ENCODE data around the gene TIMM13. TPM values are rescaled to one million over a fixed set of nuclear protein-coding genes. Genes with fewer than 3 reads are reported as not detected.

Gene TIMM13
- total RNA-seq (10 to 100 TPM; 54.2 to 94.2 (median 64.9) TPM), polyA plus RNA-seq (100 to 1,000 TPM in 1 of 2 donors, 10 to 100 TPM in 1; 79.6 to 116 TPM)
- long read RNA-seq, donor 1, transcript TIMM13-201 (3 exons, 1,973 nt), result major isoform, 87 of 97 reads
- long read RNA-seq, donor 1, partial matches to known transcripts, result 8 of 97 reads
- long read RNA-seq, donor 1, other reads (novel, unspliced or antisense), result 2 of 97 reads
- long read RNA-seq, donor 2, transcript TIMM13-201 (3 exons, 1,973 nt), result major isoform, 104 of 114 reads
- long read RNA-seq, donor 2, partial matches to known transcripts, result 10 of 114 reads
- long read RNA-seq, donor 2, other reads (novel, unspliced or antisense), result 0 of 114 reads
- long read RNA-seq, donor 3, transcript TIMM13-201 (3 exons, 1,973 nt), result major isoform, 63 of 67 reads
- long read RNA-seq, donor 3, partial matches to known transcripts, result 3 of 67 reads
- long read RNA-seq, donor 3, other reads (novel, unspliced or antisense), result 1 of 67 reads

DNA sequence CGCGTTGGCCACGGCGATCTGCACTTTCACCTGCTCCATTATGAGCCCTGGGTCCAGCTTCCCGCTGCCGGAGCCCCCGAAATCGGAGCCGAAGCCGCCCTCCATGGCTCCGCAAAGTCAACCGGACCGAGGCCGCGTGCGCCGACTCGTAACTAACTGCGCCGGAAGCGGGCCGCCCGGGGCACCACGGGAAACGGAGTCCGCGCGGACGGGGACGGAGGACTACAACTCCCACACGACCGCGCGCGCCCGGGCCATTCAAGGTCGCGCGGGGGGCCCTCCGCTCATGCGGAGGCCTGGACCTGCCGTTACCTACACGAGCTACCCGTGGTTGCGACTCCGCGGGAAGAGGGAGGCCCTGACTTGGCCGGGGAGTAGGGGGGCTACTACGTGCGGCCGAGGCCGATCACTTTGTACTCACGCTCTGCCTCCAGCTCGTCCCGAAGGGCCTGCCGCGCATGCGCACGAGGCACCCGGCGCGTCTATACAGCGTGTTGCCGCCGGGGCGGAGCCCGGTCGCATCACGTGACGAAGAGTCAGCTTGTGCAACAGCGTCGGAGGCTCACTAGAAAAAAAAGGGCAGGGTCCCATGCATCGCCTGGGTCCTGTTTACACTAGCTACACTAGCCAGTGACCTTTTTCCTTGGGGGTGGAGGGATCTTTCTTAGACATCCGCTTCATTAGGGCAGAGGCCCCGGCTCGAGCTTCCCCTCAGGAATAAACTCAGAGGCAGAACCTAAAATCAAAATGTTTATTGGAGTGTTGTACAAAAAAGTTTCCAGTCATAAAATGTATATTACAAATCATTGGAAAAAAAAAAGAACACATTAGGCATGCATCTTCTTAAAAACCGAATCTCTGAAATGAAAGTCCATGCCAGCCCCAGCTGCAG is at the start of gene TIMM13:
Gene TIMM13 (minus strand): TSS at position 158 of the 892 bp plus-strand sequence. CDS start 53 bp downstream, at position 105.
- intact Hi-C loops (cut with DNase I), result no loop called here
- WGBS, 2 donors, result 0 to 1% methylated on average over 76 to 77 of the region's 77 CpGs
- peak; percentile 96 to 97 for DNase-seq
- TF ChIP-seq CTCF (IDR thresholded peaks at IDR 0.05), result no peak
- H3K27ac ChIP-seq, result peak within 1 kb of the TSS; percentile 90 to 100 (median 98)
- H3K4me1 ChIP-seq, result peaks cover 13 to 51% (median 35%) of the 10 kb centered on the region in 9 donors
- peaks cover 0 to 43% (median 11%) of the 10 kb centered on the region in 9 donors for H3K36me3 ChIP-seq
- no peaks in the 10 kb centered on the region for H3K27me3 ChIP-seq
- ATAC-seq, result peak; percentile 91 to 97 (median 95)
- peak within 1 kb of the TSS; percentile 71 to 99 (median 84) for H3K4me3 ChIP-seq
- no peaks in the 10 kb centered on the region for H3K9me3 ChIP-seq

DNA sequence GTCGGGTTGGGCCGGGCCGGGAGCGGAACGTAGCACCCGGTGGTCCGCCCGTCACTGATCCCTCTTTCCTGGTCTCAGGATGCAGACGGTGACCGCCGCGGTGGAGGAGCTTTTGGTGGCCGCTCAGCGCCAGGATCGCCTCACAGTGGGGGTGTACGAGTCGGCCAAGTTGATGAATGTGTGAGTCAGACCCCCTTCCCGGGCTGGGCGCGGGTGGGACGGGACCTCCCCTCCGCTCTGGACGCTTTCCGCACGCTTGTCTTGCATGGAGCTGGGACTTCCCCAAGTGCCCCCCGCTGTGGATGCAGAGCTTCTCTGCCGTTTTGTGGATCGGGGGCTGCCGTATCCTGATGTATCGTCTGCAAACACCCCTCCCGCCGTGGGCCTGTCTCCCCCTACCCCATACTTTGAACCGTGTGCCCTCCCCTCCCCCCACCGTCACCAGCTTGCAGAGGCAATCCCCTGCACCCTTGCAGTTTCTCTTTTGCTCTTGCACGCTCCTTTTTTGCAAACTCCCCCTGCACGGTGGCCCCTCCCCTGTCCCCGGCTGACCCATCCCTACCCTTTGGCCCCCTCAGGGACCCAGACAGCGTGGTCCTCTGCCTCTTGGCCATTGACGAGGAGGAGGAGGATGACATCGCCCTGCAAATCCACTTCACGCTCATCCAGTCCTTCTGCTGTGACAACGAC is 49.2 kb upstream of the TIMM13 start:
- Histone ChIP-seq H3K9me3 (peaks cover 0 to under 1% (median 0%) of the 10 kb centered on the region in 11 donors), H3K27ac (peak overlapping the region; percentile 70 to 98 (median 93)), H3K4me3 (peak overlapping the region; percentile 73 to 99 (median 87)), H3K27me3 (no peaks in the 10 kb centered on the region), H3K36me3 (peaks cover 0 to 15% (median 0%) of the 10 kb centered on the region in 9 donors), H3K4me1 (peaks cover 9 to 50% (median 37%) of the 10 kb centered on the region in 9 donors)
- intact Hi-C loops (cut with DNase I), result loop anchor here (1.0 to 10.0 kb wide), 7 partner anchors 66 to 138 kb away; no protein-coding TSS in a partner anchor
- TF ChIP-seq CTCF (IDR thresholded peaks at IDR 0.05), result no peak
- ATAC-seq (peak in 6 of 8 donors; percentile 0 to 12 (median 6)), DNase-seq (peak; percentile 50 to 54)
- WGBS, 2 donors, result 1% methylated on average over 41 to 42 of the region's 42 CpGs

DNA sequence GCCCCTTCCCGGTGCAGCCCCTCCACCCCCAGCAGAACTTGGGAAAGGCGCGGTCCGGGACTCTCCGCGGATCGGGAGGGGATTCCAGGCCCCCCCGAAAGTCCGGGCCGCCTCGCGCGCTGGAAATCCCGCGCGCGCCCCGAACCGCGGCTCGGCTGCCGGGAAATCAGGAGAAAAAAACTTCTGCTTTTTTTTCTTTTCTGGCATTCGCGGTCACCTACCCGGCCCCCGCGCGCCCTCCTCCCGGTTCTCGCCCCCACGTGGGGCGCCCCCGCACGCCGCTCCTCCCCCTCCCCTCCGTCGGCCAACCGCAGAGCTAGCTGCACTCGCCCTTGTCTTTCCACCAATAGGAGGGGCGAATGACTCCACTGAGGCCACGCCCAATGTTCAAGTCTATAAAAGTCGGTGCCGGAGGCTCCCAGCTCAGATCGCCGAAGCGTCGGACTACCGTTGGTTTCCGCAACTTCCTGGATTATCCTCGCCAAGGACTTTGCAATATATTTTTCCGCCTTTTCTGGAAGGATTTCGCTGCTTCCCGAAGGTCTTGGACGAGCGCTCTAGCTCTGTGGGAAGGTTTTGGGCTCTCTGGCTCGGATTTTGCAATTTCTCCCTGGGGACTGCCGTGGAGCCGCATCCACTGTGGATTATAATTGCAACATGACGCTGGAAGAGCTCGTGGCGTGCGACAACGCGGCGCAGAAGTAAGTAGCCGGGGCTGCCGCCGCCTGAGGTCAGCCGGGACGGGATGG is 48.5 kb upstream of the TIMM13 start, which contains the start of gene GADD45B:
Gene GADD45B (plus strand): TSS at position 426 of the 749 bp plus-strand sequence. CDS start 232 bp downstream, at position 658.
- Histone ChIP-seq H3K36me3 (peaks cover 0 to 15% (median 0%) of the 10 kb centered on the region in 9 donors), H3K9me3 (no peaks in the 10 kb centered on the region), H3K27ac (peak within 1 kb of the TSS; percentile 75 to 98 (median 93)), H3K4me3 (peak within 1 kb of the TSS; percentile 73 to 99 (median 87)), H3K27me3 (no peaks in the 10 kb centered on the region), H3K4me1 (peaks cover 9 to 50% (median 37%) of the 10 kb centered on the region in 9 donors)
- WGBS, 2 donors, result 1% methylated on average over 68 to 70 of the region's 70 CpGs
- no peak for TF ChIP-seq CTCF (IDR thresholded peaks at IDR 0.05)
- intact Hi-C loops (cut with DNase I), result loop anchor here in 9 of 10 donors (1.0 to 10.0 kb wide), 10 partner anchors 66 to 139 kb away; no protein-coding TSS in a partner anchor
- ATAC-seq, result peak; percentile 77 to 90 (median 86)
- DNase-seq, result peak; percentile 97 to 98

Measured in heart right ventricle (tissue), 16 donors.